Stimulated activated CD8-positive, alpha-beta memory T cell treated with anti-CD3 and anti-CD28 coated beads, Interleukin-7, amount 100 ng/mL, for 1 hour (primary cell): Measurements from ENCODE around the gene ABLIM1.

Source experiments
- DNase-seq, 2 donors: peaks; one replicate each; pipeline ENCODE4 v3.0.0-alpha.2; 2020; ENCODE audit warnings: low read depth in 2 of 2

ABLIM1 gene

GRCh38 chr10:114547056-114547455, 111.0 kb downstream of the ABLIM1 start:
- DNase-seq = no peak

DNA sequence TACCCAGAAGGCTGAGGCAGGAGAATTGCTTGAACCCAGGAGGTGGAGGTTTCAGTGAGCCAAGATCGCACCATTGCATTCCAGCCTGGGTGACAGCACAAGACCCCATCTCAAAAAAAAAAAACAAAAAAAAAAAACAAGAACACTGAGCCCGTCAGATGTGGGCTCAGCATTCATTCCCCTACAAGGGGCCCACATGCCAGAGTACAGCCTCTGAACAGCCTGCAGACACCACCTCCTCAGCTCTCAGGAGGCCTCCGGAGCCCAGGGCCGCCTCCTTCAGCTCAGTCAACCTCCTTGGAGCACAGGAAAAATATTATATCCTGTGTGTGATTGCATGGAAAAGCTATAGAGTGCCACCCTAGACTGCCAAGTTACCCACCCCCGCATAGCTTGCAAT, 112.3 kb downstream of the ABLIM1 start:
- no peak for DNase-seq

GRCh38 chr10:114545071-114545470, 113.0 kb downstream of the ABLIM1 start:
- no peak for DNase-seq

DNA sequence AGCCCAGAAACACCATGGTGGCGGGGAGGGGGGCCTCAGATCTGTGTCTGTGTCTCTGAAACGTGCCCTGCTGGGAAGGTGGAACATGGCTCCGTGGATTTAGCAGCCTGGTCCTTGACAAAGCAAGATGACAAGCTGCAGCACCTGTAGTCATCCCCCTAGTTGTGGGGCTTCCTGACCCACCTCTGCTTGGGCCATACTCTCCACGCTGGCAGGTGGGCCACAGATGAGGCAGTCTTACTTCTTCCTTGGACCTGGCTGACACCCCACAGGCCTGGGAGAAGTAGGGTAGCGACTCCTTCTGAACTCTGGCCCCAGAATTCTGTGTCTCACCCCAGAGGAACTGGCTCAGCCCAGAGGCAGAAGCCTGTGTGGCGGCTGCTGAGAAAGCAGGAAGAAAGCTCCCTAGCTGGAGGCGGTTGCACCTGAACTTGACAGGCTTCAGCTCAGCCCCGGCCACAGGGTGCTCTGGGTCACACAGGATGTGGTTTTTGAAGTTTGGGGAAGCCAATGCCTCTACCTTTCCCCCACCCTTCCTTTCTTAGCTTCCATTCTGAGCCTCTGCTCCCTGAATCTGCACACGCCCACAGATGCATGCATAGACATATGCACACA, 113.9 kb downstream of the ABLIM1 start:
- DNase-seq = peak; percentile 35 to 37

GRCh38 chr10:114543456-114543855, 114.6 kb downstream of the ABLIM1 start:
- DNase-seq = no peak

DNA sequence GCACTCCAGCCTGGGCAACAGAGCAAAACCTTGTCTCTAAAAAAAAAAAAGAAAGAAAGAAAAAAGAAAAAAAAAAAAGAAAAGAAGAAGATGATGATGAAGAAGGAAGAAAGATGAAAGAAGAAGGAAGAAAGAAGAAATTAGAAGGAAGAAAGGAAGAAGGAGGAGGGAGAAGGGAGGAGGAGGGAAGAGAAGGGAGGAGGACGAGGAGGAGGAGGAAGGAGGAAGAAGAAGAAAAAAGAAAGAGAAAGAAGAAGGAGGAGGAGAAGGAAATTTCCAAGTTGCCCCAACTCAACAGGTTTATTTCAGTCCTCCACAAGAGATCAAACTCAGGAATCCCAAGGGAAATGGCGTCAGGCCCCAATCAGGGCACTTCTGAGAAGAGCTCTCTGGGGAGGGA, 115.7 kb downstream of the ABLIM1 start:
- no peak for DNase-seq

DNA sequence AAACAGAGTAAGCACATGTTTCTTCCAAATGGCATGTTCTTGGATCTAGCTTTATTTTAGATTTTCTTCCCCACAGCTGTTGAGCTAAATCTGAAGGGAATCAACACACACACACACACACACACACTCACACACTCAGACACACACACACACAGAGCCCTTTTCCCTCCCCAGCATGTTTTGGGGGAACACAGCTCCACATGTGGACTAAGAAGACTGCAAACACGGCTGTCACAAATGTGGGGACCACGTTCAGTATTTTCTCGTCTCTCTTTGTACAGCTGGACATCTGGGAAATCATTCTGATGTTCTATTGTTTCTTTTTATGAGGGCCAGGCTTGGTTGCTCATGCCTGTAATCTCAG, 116.3 kb downstream of the ABLIM1 start:
- no peak for DNase-seq

GRCh38 chr10:114541081-114541796, 116.8 kb downstream of the ABLIM1 start:
- DNase-seq = peak; percentile 42 to 53

- no peak for DNase-seq
These were observed 117.8 kb downstream of the ABLIM1 start for GRCh38 chr10:114540236-114540635.

GRCh38 chr10:114539623-114540022, 118.5 kb downstream of the ABLIM1 start:
- no peak for DNase-seq

- peak in 1 of 2 donors; percentile 29 for DNase-seq
These were observed 119.7 kb downstream of the ABLIM1 start for GRCh38 chr10:114538181-114538906.

- no peak for DNase-seq
These were observed 120.3 kb downstream of the ABLIM1 start for GRCh38 chr10:114537736-114538135.

DNA sequence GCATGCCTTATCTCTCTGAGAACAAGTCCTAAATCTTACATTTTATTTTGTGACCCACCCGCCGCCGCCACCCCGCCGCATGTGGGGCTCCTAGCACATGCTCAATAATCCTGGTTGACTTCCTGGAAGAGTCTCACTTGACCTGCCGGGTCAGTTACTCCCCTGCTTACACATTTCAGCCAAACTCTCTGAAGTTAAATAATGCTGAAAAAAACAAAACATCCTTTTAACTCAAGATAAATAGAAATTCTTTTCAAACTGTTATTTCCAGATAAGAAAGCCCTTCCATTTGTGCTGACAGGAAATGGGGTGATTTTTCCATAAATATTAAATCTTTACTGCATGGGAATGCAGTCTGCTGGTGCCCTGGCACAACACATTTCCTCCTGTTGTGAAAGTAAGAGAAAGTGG, 123.5 kb downstream of the ABLIM1 start:
- DNase-seq = no peak

DNA sequence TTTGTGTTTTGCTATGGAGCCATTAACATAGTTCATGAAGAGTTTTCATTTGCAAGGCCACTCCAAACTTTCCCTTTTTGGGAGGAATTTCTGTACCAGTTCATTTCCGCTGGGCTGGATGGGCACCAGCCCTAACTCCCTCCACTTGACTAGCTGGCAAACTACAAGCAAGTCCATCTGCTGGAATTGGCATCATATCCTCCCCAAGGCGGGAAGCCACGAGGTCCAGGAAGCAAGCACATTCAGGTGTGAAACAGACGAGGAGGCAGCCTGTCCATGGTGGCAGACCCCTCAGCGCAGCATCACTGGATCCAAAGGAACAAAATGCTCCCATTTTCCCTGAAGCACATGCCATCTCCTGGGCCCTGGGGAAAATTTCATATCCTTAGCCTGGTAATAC, 125.8 kb downstream of the ABLIM1 start:
- no peak for DNase-seq

GRCh38 chr10:114526504-114527238, 131.4 kb downstream of the ABLIM1 start:
- DNase-seq = peak; percentile 65 to 67

- no peak for DNase-seq
These were observed 132.0 kb downstream of the ABLIM1 start for GRCh38 chr10:114526126-114526503.

- DNase-seq = no peak
These were observed 132.6 kb downstream of the ABLIM1 start for GRCh38 chr10:114525368-114525949.

GRCh38 chr10:114523876-114524275, 134.2 kb downstream of the ABLIM1 start:
- DNase-seq = no peak

GRCh38 chr10:114521255-114521654, 136.8 kb downstream of the ABLIM1 start:
- DNase-seq = no peak

DNA sequence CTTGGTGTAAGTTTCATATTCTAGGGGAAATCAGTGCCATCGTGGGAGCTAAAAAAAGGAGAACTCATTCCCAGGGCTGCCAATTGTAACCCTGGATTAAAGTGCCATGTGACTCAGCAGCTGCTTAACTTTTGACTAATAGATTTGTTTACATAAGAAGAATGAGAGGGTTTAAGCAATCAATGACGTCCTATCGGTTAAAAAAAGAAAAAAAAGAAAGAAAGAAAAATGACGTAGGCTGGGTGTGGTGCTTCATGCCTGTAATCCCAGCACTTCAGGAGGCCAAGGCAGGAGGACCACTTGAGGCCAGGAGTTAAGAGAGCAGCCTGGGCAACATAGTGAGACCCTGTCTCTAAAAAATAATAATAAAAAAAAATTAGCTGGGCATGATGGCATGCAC, 137.6 kb downstream of the ABLIM1 start:
- DNase-seq = no peak

DNA sequence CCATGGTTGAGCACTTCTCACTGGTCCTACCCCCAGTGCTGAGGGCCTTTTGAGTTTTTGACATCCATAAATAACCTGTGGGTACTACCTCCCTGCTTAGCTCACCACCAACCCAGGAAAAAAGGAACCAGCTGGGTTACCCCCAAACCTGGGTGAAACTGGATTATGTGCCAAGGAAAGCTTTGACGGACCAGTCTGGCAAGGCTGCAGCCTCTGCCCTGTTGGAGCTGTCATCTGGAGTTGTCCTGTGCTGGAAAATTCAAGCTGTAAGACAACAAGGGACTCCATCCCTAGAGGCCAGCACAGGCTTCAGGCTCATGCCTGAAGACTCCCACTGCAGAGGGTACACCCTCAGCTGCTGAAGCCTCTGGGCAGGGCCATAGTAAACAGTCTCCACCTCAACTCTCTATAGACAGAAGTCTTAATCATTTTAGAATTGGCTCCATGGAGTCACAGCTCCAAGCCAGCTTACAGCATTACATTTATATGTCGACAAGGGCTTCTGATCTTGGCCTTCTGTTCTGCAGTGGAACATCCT, 138.2 kb downstream of the ABLIM1 start:
- DNase-seq = no peak

DNA sequence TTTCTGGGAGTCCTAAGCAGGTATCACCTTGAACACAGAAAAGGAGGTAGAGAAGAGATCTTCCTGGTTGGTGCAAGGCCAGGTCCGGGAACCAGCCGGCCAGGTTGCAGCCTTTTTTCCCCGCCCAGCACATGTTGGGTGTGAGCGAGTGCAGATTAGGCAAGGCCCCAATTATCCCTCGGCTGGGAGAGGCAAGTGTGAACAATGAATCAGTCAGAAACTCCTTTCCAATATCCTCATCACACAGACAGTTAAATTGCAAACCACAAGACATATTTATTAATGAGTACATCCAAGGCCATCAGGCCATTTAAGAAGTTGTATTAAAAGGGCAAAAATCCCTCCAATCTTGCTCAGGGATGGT, 138.8 kb downstream of the ABLIM1 start:
- no peak for DNase-seq
